ENCODE results near the gene TMEM143.

GRCh38 chr19:48308631-48309586 lies 54.8 kb downstream of the TMEM143 start:
- TF ChIP-seq CTCF (IDR thresholded peaks at IDR 0.05) (no peak), POLR2A (IDR thresholded peaks at IDR 0.05) (no peak)
